ENCODE data around the gene ZNF674. TPM values are rescaled to one million over a fixed set of nuclear protein-coding genes. Genes with fewer than 3 reads are reported as not detected.

Gene ZNF674
- total RNA-seq, 1 experiment from 2014 or later = 5.8 TPM

DNA sequence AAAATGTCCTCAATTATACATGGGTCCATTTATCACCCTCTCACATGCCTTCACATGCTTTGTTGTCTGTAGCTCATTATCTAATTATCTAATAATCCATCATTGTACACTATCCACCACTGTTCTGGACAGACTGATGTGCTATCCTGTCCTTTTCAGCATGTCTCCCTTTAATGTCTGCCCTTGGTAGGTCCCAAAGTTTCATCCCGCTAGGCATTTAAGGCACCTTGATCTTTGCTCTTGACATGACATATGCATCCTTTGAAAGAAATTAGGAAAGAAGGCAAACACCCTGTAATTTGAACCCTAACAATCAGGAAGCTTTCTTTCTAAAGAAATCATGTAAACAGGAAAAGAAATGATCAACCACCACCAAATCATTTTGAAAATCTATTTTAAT lies 34.0 kb upstream of the ZNF674 start:
- ChIA-PET CTCF (no interaction called here), POLR2A (ENCODE audit: low non-redundant PET) (no interaction called here)
- intact Hi-C loops (cut with micrococcal nuclease; ENCODE audit: unreplicated experiment) = no loop called here

DNA sequence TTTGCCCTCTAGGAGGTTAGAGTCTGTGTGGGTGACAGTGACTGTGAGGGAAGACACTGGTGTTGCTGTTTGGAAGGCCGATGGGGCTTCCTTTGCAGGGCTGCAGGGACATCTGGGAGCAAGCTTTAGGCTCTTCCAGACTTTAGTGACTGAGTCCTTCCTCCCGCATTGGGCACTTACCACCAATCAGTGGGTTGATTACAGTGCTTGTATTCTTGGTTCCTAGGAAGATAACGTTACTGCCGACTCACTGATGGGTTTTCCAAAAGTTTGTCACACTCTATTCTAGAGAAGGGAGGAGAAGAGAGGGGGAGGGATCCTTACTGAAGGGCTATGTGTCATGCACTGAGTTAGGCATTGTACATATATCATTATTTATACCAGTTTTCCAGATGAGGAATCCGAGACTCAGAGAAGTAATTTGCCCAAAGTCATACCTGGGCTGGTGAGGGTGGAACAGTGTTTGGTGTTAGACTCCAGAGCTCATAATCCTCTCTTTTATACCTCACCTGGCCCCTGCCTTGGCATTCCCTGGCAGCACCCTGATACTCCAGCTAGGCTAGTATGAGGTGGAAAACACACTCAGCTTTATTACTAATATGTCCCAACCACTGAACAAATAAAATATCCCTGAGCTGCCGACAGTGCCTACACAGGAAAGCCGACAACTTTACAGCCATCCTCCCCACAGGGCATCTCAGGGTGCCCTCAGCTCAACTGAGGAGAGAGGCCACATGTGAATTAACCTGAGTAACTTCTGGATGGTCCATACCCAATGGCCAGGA lies 32.2 kb upstream of the ZNF674 start:
- Histone ChIP-seq H3K9me3 (ENCODE audit: low read depth, low read length, poor library complexity, severe bottlenecking) (no peaks in the 10 kb centered on the region), H3K36me3 (ENCODE audit: insufficient read depth, low read length, poor library complexity, severe bottlenecking) (no peaks in the 10 kb centered on the region), H3K27me3 (replicated peaks; ENCODE audit: insufficient read depth, low read depth, low read length, poor library complexity) (no peaks in the 10 kb centered on the region), H3K4me1 (ENCODE audit: insufficient read depth, low read length, poor library complexity, severe bottlenecking) (peaks cover 34% of the 10 kb centered on the region), H3K4me3 (ENCODE audit: low read depth, low read length, poor library complexity, severe bottlenecking) (peak overlapping the region; percentile 58), H3K27ac (ENCODE audit: low read depth, low read length, poor library complexity, severe bottlenecking) (no peak overlapping the region)
- intact Hi-C loops (cut with micrococcal nuclease; ENCODE audit: unreplicated experiment) = no loop called here
- ChIA-PET CTCF (no interaction called here), POLR2A (ENCODE audit: low non-redundant PET) (no interaction called here)
- TF ChIP-seq, protein P1, sequence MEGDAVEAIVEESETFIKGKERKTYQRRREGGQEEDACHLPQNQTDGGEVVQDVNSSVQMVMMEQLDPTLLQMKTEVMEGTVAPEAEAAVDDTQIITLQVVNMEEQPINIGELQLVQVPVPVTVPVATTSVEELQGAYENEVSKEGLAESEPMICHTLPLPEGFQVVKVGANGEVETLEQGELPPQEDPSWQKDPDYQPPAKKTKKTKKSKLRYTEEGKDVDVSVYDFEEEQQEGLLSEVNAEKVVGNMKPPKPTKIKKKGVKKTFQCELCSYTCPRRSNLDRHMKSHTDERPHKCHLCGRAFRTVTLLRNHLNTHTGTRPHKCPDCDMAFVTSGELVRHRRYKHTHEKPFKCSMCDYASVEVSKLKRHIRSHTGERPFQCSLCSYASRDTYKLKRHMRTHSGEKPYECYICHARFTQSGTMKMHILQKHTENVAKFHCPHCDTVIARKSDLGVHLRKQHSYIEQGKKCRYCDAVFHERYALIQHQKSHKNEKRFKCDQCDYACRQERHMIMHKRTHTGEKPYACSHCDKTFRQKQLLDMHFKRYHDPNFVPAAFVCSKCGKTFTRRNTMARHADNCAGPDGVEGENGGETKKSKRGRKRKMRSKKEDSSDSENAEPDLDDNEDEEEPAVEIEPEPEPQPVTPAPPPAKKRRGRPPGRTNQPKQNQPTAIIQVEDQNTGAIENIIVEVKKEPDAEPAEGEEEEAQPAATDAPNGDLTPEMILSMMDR (conservative IDR thresholded peaks at IDR 0.05; ENCODE audit: low read depth, low read length) = no peak
- no peak for TF ChIP-seq EZH2 (IDR thresholded peaks at IDR 0.05; ENCODE audit: borderline replicate concordance, low read depth, low read length, poor library complexity, severe bottlenecking)
- TSS peak; percentile 22 for BruUV-seq (replicated peaks)
- DNase-seq (ENCODE audit: low spot score) = no peak

More for the DNA sequence above, 34.0 kb upstream of the ZNF674 start:
- H3K4me1 ChIP-seq (ENCODE audit: insufficient read depth, low read length, poor library complexity, severe bottlenecking) = peaks cover 38% of the 10 kb centered on the region
- H3K36me3 ChIP-seq (ENCODE audit: insufficient read depth, low read length, poor library complexity, severe bottlenecking) = no peaks in the 10 kb centered on the region
- no peaks in the 10 kb centered on the region for H3K9me3 ChIP-seq (ENCODE audit: low read depth, low read length, poor library complexity, severe bottlenecking)
- no peak overlapping the region for H3K4me3 ChIP-seq (ENCODE audit: low read depth, low read length, poor library complexity, severe bottlenecking)
- no peaks in the 10 kb centered on the region for H3K27me3 ChIP-seq (replicated peaks; ENCODE audit: insufficient read depth, low read depth, low read length, poor library complexity)
- BruUV-seq (replicated peaks) = no TSS peak
- DNase-seq (ENCODE audit: low spot score) = no peak
- no peak for TF ChIP-seq EZH2 (IDR thresholded peaks at IDR 0.05; ENCODE audit: borderline replicate concordance, low read depth, low read length, poor library complexity, severe bottlenecking)
- TF ChIP-seq, protein P1 (conservative IDR thresholded peaks at IDR 0.05; ENCODE audit: low read depth, low read length) = no peak
- no peak overlapping the region for H3K27ac ChIP-seq (ENCODE audit: low read depth, low read length, poor library complexity, severe bottlenecking)

DNA sequence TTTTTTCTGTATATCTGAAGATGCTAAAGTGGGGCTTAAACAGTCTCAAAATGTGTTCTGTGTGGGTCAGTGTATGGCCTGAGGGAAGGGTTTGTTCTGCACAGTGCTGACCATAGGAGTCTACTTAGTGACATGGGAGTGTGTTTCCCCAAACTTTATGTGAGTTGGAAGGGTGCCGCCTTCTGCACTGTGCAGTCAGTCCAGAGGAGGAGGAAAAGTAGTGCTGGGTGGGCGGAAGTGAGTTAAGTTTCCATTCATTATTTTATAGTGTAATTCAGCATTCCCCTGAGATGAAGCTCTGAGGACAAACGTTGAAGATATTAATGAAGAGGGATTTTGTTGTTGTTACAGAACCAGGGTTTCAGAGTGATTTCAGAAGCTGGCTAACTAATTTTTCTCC lies 31.2 kb upstream of the ZNF674 start:
- Histone ChIP-seq H3K4me3 (ENCODE audit: low read depth, low read length, poor library complexity, severe bottlenecking) (peak overlapping the region; percentile 58), H3K4me1 (ENCODE audit: insufficient read depth, low read length, poor library complexity, severe bottlenecking) (peaks cover 30% of the 10 kb centered on the region), H3K27me3 (replicated peaks; ENCODE audit: insufficient read depth, low read depth, low read length, poor library complexity) (no peaks in the 10 kb centered on the region), H3K27ac (ENCODE audit: low read depth, low read length, poor library complexity, severe bottlenecking) (peak overlapping the region; percentile 47), H3K9me3 (ENCODE audit: low read depth, low read length, poor library complexity, severe bottlenecking) (no peaks in the 10 kb centered on the region), H3K36me3 (ENCODE audit: insufficient read depth, low read length, poor library complexity, severe bottlenecking) (no peaks in the 10 kb centered on the region)
- BruUV-seq (replicated peaks) = no TSS peak
- CTCF ChIA-PET = no interaction called here
- POLR2A ChIA-PET (ENCODE audit: low non-redundant PET) = no interaction called here
- TF ChIP-seq EZH2 (IDR thresholded peaks at IDR 0.05; ENCODE audit: borderline replicate concordance, low read depth, low read length, poor library complexity, severe bottlenecking) = no peak
- TF ChIP-seq, protein P1 (conservative IDR thresholded peaks at IDR 0.05; ENCODE audit: low read depth, low read length) = no peak
- DNase-seq (ENCODE audit: low spot score) = peak; percentile 61
- intact Hi-C loops (cut with micrococcal nuclease; ENCODE audit: unreplicated experiment) = no loop called here
